ENCODE data around the gene MSI2. TPM values are rescaled to one million over a fixed set of nuclear protein-coding genes. Genes with fewer than 3 reads are reported as not detected.

Gene MSI2
- total and polyA plus RNA-seq, 2 donors (not counting 3 experiments of a cell fraction or from before 2014, with no cell fraction given), result 20.9 to 59.3 TPM

DNA sequence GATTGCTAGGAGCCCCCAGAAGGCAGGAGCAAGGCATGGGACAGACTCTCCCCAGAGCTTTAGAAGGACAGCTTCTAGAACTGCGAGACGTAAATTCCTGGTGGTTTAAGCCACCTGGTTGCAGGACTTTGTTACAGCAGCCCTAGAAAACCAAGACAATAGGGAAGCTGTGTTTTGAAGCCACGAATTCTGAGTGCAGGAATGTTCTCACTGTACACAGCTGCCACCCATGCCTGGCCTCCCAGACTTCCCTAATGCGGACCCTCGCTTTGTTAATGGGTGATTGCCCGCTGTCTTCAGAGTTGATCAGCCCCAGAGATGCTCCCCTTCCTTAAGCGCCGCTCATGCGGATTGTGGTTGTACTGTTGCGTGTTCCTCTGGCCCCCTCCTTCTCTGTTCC lies 177.1 kb downstream of the MSI2 start:
- intact Hi-C loops (cut with micrococcal nuclease) (no loop called here), dilution Hi-C loops (cut with MboI; ENCODE audit: extremely low pct_ligation_motif_present, low sequenced_read_pairs) (no loop called here)
- ChIA-PET CTCF (no interaction called here), POLR2A (no interaction called here)
- no peaks in the 10 kb centered on the region for H3K79me2 ChIP-seq (ENCODE audit: control insufficient read depth, insufficient read depth, low read length)
- no peaks in the 10 kb centered on the region for H3K9me3 ChIP-seq (replicated peaks; ENCODE audit: control insufficient read depth, insufficient read depth, low read length)
- H3K27ac ChIP-seq (ENCODE audit: insufficient read depth, low read depth, low read length), result no peak overlapping the region
- H3K9me1 ChIP-seq (replicated peaks; ENCODE audit: control insufficient read depth, extremely low read depth, insufficient read depth, low read length), result no peaks in the 10 kb centered on the region
- TF ChIP-seq JUN (IDR thresholded peaks at IDR 0.05; ENCODE audit: borderline replicate concordance, insufficient read depth, insufficient read length, low read depth) (no peak), MYC (IDR thresholded peaks at IDR 0.05; ENCODE audit: low read depth, low read length) (no peak), POLR2AphosphoS5 (IDR thresholded peaks at IDR 0.05; ENCODE audit: insufficient read depth, low read depth, low read length) (no peak), FOS (IDR thresholded peaks at IDR 0.05; ENCODE audit: borderline replicate concordance, insufficient read depth, low read length) (no peak), GATA2 (IDR thresholded peaks at IDR 0.05; ENCODE audit: insufficient read depth, insufficient read length, low read depth, low read length) (no peak), POLR2A (IDR thresholded peaks at IDR 0.05; ENCODE audit: low read depth, low read length) (no peak), EZH2 (IDR thresholded peaks at IDR 0.05; ENCODE audit: borderline replicate concordance, low read depth, low read length, severe bottlenecking) (no peak)
- TF ChIP-seq, protein P1, sequence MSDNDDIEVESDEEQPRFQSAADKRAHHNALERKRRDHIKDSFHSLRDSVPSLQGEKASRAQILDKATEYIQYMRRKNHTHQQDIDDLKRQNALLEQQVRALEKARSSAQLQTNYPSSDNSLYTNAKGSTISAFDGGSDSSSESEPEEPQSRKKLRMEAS (IDR thresholded peaks at IDR 0.05; ENCODE audit: insufficient read depth, insufficient read length), result no peak
- TF ChIP-seq, protein P2, sequence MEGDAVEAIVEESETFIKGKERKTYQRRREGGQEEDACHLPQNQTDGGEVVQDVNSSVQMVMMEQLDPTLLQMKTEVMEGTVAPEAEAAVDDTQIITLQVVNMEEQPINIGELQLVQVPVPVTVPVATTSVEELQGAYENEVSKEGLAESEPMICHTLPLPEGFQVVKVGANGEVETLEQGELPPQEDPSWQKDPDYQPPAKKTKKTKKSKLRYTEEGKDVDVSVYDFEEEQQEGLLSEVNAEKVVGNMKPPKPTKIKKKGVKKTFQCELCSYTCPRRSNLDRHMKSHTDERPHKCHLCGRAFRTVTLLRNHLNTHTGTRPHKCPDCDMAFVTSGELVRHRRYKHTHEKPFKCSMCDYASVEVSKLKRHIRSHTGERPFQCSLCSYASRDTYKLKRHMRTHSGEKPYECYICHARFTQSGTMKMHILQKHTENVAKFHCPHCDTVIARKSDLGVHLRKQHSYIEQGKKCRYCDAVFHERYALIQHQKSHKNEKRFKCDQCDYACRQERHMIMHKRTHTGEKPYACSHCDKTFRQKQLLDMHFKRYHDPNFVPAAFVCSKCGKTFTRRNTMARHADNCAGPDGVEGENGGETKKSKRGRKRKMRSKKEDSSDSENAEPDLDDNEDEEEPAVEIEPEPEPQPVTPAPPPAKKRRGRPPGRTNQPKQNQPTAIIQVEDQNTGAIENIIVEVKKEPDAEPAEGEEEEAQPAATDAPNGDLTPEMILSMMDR (IDR thresholded peaks at IDR 0.05; ENCODE audit: extremely low read depth in 1 of 2, insufficient read depth in 1 of 2, low read depth in 1 of 2, low read length in 2 of 2), result no peak
- H3K4me3 ChIP-seq (replicated peaks in 1 of 3; ENCODE audit: insufficient read depth in 1 of 3, low read depth in 1 of 3, low read length in 3 of 3), result no peak overlapping the region
- no peaks in the 10 kb centered on the region for H4K20me1 ChIP-seq (replicated peaks; ENCODE audit: control insufficient read depth, extremely low read depth, insufficient read depth, low read length)
- H3K4me1 ChIP-seq (ENCODE audit: control insufficient read depth, extremely low read depth, insufficient read depth, low read length), result peaks cover 4% of the 10 kb centered on the region
- H3K27me3 ChIP-seq (ENCODE audit: control insufficient read depth in 2 of 2, insufficient read depth in 2 of 2, low read length in 2 of 2), result no peaks in the 10 kb centered on the region
- H3K36me3 ChIP-seq (ENCODE audit: control insufficient read depth in 2 of 2, extremely low read depth in 1 of 2, insufficient read depth in 2 of 2, low read length in 2 of 2), result no peaks in the 10 kb centered on the region
- FAIRE-seq (no peak), DNase-seq (ENCODE audit: low read depth, low spot score) (no peak)
- H3K4me2 ChIP-seq (ENCODE audit: insufficient read depth, low read length), result no peak overlapping the region
- BruUV-seq (replicated peaks), result no TSS peak
- H3K9ac ChIP-seq (replicated peaks; ENCODE audit: extremely low read depth, insufficient read depth, low read length), result no peak overlapping the region
- no peak overlapping the region for H2AFZ ChIP-seq (ENCODE audit: low read depth, low read length)

Measured in endothelial cell of umbilical vein (primary cell).